Measurements from ENCODE around the gene RNF214.

DNA sequence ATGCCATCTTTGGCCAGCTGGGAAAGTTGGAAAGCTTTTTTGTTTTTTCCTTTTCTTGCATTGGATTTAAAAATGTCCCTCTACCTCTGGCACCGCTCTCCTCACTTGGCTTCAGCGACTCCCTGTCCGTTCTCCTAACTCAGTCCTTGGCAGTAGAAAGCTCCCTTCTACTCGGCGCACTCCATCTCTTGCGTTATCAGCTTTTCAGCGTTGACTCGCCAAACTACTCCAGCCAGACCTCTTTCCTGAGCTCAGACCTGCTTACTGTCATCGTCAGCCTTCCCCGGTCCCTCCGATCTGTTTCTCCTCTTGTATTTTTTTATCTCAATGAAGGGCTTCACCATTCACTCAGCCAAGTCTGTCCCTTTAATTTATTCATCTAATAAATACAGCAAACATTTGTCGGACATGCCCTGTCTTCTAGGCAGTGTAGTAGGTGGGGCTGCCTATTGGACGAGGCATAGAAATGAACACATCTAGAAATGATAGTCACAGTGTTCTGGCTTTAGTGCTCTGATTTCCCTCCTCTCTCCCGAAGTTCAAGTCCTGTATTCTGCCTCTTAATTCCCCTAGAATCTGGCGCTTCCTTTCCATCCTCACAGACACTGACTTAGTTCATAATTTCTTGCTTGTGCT, 96.0 kb downstream of the RNF214 start:
- TF ChIP-seq, protein P1, sequence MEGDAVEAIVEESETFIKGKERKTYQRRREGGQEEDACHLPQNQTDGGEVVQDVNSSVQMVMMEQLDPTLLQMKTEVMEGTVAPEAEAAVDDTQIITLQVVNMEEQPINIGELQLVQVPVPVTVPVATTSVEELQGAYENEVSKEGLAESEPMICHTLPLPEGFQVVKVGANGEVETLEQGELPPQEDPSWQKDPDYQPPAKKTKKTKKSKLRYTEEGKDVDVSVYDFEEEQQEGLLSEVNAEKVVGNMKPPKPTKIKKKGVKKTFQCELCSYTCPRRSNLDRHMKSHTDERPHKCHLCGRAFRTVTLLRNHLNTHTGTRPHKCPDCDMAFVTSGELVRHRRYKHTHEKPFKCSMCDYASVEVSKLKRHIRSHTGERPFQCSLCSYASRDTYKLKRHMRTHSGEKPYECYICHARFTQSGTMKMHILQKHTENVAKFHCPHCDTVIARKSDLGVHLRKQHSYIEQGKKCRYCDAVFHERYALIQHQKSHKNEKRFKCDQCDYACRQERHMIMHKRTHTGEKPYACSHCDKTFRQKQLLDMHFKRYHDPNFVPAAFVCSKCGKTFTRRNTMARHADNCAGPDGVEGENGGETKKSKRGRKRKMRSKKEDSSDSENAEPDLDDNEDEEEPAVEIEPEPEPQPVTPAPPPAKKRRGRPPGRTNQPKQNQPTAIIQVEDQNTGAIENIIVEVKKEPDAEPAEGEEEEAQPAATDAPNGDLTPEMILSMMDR (IDR thresholded peaks at IDR 0.05; ENCODE audit: poor library complexity): no peak
- TF ChIP-seq EZH2 (IDR thresholded peaks at IDR 0.05; ENCODE audit: borderline replicate concordance): no peak
- TF ChIP-seq EZH2phosphoT487 (IDR thresholded peaks at IDR 0.05; ENCODE audit: low read depth, severe bottlenecking, unreplicated experiment): no peak

Measured in hepatocyte (in vitro differentiated cells).